ENCODE measurements around the gene SUGCT. TPM values are rescaled to one million over a fixed set of nuclear protein-coding genes. Genes with fewer than 3 reads are reported as not detected.

SUGCT gene
- total RNA-seq, 1 experiment from 2014 or later = 1.6 TPM

GRCh38 chr7:40698214-40698920 is 563.6 kb downstream of the SUGCT start:
- no peak for DNase-seq
- no TSS peak for BruUV-seq (replicated peaks)

GRCh38 chr7:40698921-40699260 is 564.1 kb downstream of the SUGCT start:
- Mint-ChIP-seq H3K27me3 (ENCODE audit: unreplicated experiment) (no peaks in the 10 kb centered on the region), H3K4me1 (ENCODE audit: low read depth, unreplicated experiment) (no peaks in the 10 kb centered on the region), H3K36me3 (ENCODE audit: insufficient read depth, unreplicated experiment) (no peaks in the 10 kb centered on the region), H3K27ac (ENCODE audit: unreplicated experiment) (no peak overlapping the region), H3K9me3 (ENCODE audit: low read depth, unreplicated experiment) (no peaks in the 10 kb centered on the region), H3K4me3 (ENCODE audit: low read depth, unreplicated experiment) (no peak overlapping the region)
- CTCF ChIA-PET = no interaction called here
- no peak for DNase-seq
- no peak for TF ChIP-seq CTCF (IDR thresholded peaks at IDR 0.05; ENCODE audit: unreplicated experiment)
- no TSS peak for BruUV-seq (replicated peaks)
- intact Hi-C loops (cut with micrococcal nuclease; ENCODE audit: unreplicated experiment) = no loop called here

More at GRCh38 chr7:40698214-40698920, 563.6 kb downstream of the SUGCT start:
- no peak overlapping the region for H3K27ac Mint-ChIP-seq (ENCODE audit: unreplicated experiment)
- H3K27me3 Mint-ChIP-seq (ENCODE audit: unreplicated experiment) = no peaks in the 10 kb centered on the region
- no peak overlapping the region for H3K4me3 Mint-ChIP-seq (ENCODE audit: low read depth, unreplicated experiment)
- CTCF ChIA-PET = no interaction called here
- intact Hi-C loops (cut with micrococcal nuclease; ENCODE audit: unreplicated experiment) = no loop called here
- H3K4me1 Mint-ChIP-seq (ENCODE audit: low read depth, unreplicated experiment) = no peaks in the 10 kb centered on the region
- H3K36me3 Mint-ChIP-seq (ENCODE audit: insufficient read depth, unreplicated experiment) = no peaks in the 10 kb centered on the region
- H3K9me3 Mint-ChIP-seq (ENCODE audit: low read depth, unreplicated experiment) = no peaks in the 10 kb centered on the region
- no peak for TF ChIP-seq CTCF (IDR thresholded peaks at IDR 0.05; ENCODE audit: unreplicated experiment)

GRCh38 chr7:40700653-40701421 is 566.0 kb downstream of the SUGCT start:
- Mint-ChIP-seq H3K4me3 (ENCODE audit: low read depth, unreplicated experiment) (no peak overlapping the region), H3K27me3 (ENCODE audit: unreplicated experiment) (no peaks in the 10 kb centered on the region), H3K36me3 (ENCODE audit: insufficient read depth, unreplicated experiment) (no peaks in the 10 kb centered on the region), H3K9me3 (ENCODE audit: low read depth, unreplicated experiment) (no peaks in the 10 kb centered on the region), H3K4me1 (ENCODE audit: low read depth, unreplicated experiment) (no peaks in the 10 kb centered on the region), H3K27ac (ENCODE audit: unreplicated experiment) (no peak overlapping the region)
- BruUV-seq (replicated peaks) = no TSS peak
- no peak for TF ChIP-seq CTCF (IDR thresholded peaks at IDR 0.05; ENCODE audit: unreplicated experiment)
- intact Hi-C loops (cut with micrococcal nuclease; ENCODE audit: unreplicated experiment) = no loop called here
- DNase-seq = no peak
- CTCF ChIA-PET = interaction anchor here (1.7 kb wide), 1 partner anchor 1004 kb away, joined by 6 read pairs; no protein-coding TSS in a partner anchor

- no TSS peak for BruUV-seq (replicated peaks)
- CTCF ChIA-PET = interaction anchor here (0.7 to 1.7 kb wide), 3 partner anchors 16 to 1003 kb away, joined by 6 to 12 read pairs (median 6); no protein-coding TSS in a partner anchor
- Mint-ChIP-seq H3K4me3 (ENCODE audit: low read depth, unreplicated experiment) (no peak overlapping the region), H3K4me1 (ENCODE audit: low read depth, unreplicated experiment) (no peaks in the 10 kb centered on the region), H3K27ac (ENCODE audit: unreplicated experiment) (no peak overlapping the region), H3K27me3 (ENCODE audit: unreplicated experiment) (no peaks in the 10 kb centered on the region), H3K36me3 (ENCODE audit: insufficient read depth, unreplicated experiment) (no peaks in the 10 kb centered on the region), H3K9me3 (ENCODE audit: low read depth, unreplicated experiment) (no peaks in the 10 kb centered on the region)
- intact Hi-C loops (cut with micrococcal nuclease; ENCODE audit: unreplicated experiment) = no loop called here
- no peak for TF ChIP-seq CTCF (IDR thresholded peaks at IDR 0.05; ENCODE audit: unreplicated experiment)
- no peak for DNase-seq
Observed at GRCh38 chr7:40701836-40702551, 567.2 kb downstream of the SUGCT start.

All from Calu3 (cell line).